ENCODE measurements around the gene TOP2A.

The TOP2A gene, protein sequence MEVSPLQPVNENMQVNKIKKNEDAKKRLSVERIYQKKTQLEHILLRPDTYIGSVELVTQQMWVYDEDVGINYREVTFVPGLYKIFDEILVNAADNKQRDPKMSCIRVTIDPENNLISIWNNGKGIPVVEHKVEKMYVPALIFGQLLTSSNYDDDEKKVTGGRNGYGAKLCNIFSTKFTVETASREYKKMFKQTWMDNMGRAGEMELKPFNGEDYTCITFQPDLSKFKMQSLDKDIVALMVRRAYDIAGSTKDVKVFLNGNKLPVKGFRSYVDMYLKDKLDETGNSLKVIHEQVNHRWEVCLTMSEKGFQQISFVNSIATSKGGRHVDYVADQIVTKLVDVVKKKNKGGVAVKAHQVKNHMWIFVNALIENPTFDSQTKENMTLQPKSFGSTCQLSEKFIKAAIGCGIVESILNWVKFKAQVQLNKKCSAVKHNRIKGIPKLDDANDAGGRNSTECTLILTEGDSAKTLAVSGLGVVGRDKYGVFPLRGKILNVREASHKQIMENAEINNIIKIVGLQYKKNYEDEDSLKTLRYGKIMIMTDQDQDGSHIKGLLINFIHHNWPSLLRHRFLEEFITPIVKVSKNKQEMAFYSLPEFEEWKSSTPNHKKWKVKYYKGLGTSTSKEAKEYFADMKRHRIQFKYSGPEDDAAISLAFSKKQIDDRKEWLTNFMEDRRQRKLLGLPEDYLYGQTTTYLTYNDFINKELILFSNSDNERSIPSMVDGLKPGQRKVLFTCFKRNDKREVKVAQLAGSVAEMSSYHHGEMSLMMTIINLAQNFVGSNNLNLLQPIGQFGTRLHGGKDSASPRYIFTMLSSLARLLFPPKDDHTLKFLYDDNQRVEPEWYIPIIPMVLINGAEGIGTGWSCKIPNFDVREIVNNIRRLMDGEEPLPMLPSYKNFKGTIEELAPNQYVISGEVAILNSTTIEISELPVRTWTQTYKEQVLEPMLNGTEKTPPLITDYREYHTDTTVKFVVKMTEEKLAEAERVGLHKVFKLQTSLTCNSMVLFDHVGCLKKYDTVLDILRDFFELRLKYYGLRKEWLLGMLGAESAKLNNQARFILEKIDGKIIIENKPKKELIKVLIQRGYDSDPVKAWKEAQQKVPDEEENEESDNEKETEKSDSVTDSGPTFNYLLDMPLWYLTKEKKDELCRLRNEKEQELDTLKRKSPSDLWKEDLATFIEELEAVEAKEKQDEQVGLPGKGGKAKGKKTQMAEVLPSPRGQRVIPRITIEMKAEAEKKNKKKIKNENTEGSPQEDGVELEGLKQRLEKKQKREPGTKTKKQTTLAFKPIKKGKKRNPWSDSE (N-terminal part only)

DNA sequence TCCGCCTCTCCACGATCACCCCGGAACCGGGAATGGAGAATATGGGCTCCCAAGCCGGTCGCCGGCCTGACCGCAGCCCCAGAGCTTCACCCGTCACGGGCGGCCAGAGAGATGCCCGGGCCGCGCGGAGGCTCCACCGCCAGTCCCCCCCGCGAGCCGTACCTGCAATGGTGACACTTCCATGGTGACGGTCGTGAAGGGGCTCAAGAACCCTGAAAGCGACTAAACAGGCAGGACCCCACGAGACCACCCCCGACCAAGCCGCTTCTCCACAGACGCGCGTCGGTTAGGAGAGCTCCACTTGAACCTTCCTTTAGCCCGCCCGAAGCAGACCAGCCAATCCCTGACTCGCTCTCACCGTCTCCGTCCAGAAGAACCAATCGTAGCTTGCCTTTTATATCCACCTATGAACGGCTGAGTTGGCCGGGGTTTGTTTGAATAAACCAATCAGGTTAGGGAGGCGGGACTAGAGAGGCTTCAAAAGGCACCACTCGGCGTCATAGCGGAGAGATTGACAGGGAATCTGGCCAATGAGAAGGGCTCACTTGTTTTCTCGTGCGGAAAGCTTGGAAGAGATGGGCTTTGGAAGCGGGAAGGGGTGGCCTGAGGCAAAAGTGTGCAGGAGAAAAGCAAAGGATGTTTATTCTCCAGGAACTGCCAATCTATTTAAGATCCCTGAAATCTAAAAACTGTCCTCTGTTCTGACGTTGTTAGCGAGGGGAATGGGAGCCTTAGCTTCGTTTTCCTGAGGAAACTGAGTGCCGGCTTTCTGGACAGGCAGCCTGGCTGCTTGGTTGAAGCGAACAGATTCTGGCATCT is at the start of gene TOP2A:
Gene TOP2A (minus strand): TSS at position 288 of the 819 bp plus-strand sequence. CDS start 105 bp downstream, at position 183.
- DNase-seq: peak; percentile 97

- no peak for DNase-seq
These were observed 49.7 kb upstream of the TOP2A start for GRCh38 chr17:40467281-40467867.

GRCh38 chr17:40466298-40466971 is 48.7 kb upstream of the TOP2A start:
- DNase-seq: no peak

- no peak for DNase-seq
These were observed 46.7 kb upstream of the TOP2A start for GRCh38 chr17:40464392-40464855.

- DNase-seq: no peak
These were observed 45.4 kb upstream of the TOP2A start for GRCh38 chr17:40463122-40463550.

DNA sequence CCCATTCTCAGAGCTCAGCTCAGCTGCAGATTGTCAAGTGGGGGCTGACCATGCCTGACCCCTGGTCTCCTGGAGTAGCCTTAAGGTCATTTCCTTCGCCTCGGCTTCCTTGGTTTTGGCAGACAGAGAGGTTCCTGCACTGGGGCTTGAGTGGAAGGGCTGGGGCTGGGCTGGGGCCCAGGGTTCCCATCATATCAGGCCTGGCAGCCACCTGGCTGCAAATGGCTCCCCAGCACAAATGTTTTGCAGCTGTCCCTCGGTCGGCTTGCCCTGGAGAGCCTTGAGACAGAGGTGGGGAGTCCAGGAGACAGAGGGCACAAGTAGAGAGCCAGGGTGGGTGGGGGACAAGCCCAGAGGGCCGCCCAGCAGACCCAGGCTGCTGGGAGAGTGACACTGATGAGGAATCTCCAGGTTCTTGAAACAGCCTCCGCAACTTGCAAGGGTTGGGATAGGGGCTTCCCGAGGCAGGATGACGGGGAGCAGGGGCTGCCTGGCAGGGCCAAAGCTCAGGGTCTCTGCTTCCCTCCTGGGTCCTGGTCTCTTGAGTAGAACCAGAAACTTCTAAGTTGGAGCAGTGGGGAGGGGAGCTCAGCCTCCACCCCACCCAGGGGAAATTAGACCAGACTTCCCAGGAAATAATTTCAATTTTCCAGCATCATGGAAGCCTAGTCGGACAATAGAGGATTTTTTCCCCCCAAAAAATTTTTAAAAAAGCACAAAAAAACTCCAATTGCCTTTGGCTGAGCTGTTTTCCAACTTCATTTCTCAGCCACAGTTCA is 44.8 kb upstream of the TOP2A start:
- DNase-seq: no peak

DNA sequence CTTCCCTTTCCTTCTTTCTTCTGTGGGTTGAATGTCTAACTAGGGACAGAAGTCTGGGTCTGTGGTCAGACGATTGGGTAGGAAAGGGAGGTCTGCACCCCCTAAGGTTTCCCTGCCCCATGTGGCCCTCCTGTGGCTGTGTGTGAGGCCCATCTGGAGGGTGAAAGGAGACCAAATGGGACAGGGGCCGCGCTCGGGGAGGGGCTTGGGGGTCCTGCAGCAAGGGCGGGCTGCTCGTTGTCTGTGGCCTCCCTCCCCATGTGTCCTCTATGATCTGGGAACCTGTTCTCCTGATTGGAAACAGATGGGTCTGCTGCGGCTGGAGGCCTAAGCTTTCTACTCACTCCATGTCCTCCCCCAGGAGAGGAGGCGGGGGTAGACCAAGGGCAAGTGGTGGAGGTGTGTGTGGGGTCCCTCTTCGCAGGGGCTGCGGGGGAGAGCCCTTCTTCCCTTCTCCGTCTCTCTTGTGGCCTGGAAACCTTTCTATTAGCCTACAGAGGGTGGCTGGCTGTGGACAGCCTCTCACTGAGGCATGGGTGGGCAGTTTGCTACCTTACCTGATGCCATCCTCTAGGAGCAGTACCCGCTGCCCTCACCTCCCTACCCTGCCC is 44.1 kb upstream of the TOP2A start:
- no peak for DNase-seq

DNA sequence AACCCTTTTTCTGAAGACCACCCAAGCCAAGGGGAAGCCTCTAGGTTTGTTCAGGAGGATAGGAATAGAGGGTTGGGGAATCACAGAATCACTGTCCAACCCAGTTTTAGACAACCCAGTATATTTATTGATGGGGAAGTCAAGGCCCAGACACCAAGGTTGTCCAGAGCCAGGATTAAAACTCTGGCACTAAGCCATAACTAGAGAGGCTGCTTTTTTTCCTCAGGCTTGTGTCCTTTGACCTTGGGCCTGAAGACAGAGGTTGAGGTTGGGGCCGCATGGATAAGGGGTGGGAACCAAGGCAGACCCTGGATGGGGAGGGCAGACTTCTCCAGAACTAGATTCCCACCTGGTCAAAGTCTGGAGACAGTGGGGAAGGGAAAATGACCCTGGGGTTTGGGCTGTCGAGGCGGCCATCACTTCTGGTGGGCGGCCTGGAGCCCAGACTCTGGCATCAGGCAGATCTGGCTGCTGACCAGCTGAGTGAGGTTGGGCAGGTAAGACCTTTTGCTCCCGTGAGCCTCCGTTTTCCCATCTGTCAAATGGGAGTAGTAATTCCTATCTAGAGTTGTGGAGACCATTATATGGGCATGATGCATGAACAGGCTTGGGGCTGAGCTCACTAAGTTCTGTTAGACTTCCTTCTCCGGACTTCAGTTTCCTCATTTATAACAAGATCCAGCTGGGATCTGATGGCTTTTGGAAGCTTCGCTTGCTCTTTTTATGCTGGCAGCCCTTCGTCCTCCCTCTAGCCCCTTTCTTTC is 43.5 kb upstream of the TOP2A start:
- DNase-seq: no peak

- no peak for DNase-seq
These were observed 42.9 kb upstream of the TOP2A start for GRCh38 chr17:40460604-40460967.

- DNase-seq: no peak
These were observed 42.2 kb upstream of the TOP2A start for GRCh38 chr17:40459636-40460603.

- no peak for DNase-seq
These were observed 41.3 kb upstream of the TOP2A start for GRCh38 chr17:40458851-40459482.

GRCh38 chr17:40457964-40458791 is 40.5 kb upstream of the TOP2A start:
- no peak for DNase-seq

- no peak for DNase-seq
These were observed 39.7 kb upstream of the TOP2A start for GRCh38 chr17:40457369-40457768.

DNA sequence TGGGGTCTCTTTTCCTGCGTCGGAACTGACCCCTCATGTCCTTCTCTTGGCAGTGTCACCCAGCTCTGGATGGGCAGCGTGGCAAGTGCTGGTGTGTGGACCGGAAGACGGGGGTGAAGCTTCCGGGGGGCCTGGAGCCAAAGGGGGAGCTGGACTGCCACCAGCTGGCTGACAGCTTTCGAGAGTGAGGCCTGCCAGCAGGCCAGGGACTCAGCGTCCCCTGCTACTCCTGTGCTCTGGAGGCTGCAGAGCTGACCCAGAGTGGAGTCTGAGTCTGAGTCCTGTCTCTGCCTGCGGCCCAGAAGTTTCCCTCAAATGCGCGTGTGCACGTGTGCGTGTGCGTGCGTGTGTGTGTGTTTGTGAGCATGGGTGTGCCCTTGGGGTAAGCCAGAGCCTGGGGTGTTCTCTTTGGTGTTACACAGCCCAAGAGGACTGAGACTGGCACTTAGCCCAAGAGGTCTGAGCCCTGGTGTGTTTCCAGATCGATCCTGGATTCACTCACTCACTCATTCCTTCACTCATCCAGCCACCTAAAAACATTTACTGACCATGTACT is 38.8 kb upstream of the TOP2A start:
- no peak for DNase-seq

DNA sequence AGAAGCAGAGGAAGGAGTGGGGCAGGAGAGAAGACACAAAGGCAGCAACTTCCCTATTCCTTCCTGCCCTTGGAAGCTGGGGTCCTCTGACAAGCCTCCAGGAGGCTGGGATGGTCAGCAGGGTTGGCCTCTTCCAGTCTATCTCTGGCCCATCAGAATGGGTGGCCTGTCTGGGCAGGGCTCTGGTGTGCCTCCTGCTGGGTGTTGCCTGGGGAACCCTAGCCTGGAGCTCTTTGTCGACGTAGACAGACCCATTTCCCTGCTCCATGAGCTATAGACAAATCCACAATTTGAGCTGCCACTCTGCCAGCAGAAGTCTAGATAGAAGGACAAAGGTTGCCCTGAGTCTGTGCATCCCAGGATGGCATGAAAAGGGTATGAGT is 36.9 kb upstream of the TOP2A start:
- no peak for DNase-seq

All from stimulated activated CD8-positive, alpha-beta memory T cell treated with anti-CD3 and anti-CD28 coated beads, Interleukin-4, amount 100 ng/mL, for 48 hours (primary cell).